ENCODE results near the gene CATSPER4. TPM values are rescaled to one million over a fixed set of nuclear protein-coding genes. Genes with fewer than 3 reads are reported as not detected.

The CATSPER4 gene
- total RNA-seq, 1 donor from 2014 or later: not detected

Other genes with a start within 250 kb of the CATSPER4 start
- 10.2 TPM for gene PAFAH2, start 192.5 kb upstream of the CATSPER4 start, total RNA-seq
- 0.69 TPM for gene EXTL1, start 168.8 kb upstream of the CATSPER4 start, total RNA-seq
- 0.30 TPM for gene SLC30A2, start 144.5 kb upstream of the CATSPER4 start, total RNA-seq
- gene TRIM63, start 123.0 kb upstream of the CATSPER4 start, total RNA-seq: 4.7 TPM
- gene PDIK1L, start 78.8 kb upstream of the CATSPER4 start, total RNA-seq: 11.3 TPM
- 0.30 TPM for gene FAM110D, start 31.5 kb upstream of the CATSPER4 start, total RNA-seq
- not detected for gene C1orf232, start 21.6 kb upstream of the CATSPER4 start, total RNA-seq
- gene ZNF593, start 20.7 kb upstream of the CATSPER4 start, total RNA-seq: 10.0 TPM
- not detected for gene ZNF593OS, start 18.8 kb upstream of the CATSPER4 start, total RNA-seq
- 6.9 TPM for gene CNKSR1, start 13.1 kb upstream of the CATSPER4 start, total RNA-seq
- 15.1 TPM for gene CEP85, start 43.6 kb downstream of the CATSPER4 start, total RNA-seq
- gene SH3BGRL3, start 89.5 kb downstream of the CATSPER4 start, total RNA-seq: 16.0 TPM
- 8.2 TPM for gene UBXN11, start 116.0 kb downstream of the CATSPER4 start, total RNA-seq
- 2.8 TPM for gene CD52, start 127.4 kb downstream of the CATSPER4 start, total RNA-seq
- gene CRYBG2, start 163.5 kb downstream of the CATSPER4 start, total RNA-seq: 15.4 TPM
- gene ZNF683, start 182.1 kb downstream of the CATSPER4 start, total RNA-seq: not detected
- not detected for gene LIN28A, start 220.2 kb downstream of the CATSPER4 start, total RNA-seq
- gene DHDDS, start 241.7 kb downstream of the CATSPER4 start, total RNA-seq: 25.0 TPM